Lung (tissue), 12 donors: Measurements from ENCODE around the gene CNOT2. TPM values are rescaled to one million over a fixed set of nuclear protein-coding genes. Genes with fewer than 3 reads are reported as not detected.

ENCODE experiments used
- ATAC-seq: fragments of 200-7000 bp; cut with Tn5 transposase; one replicate; pipeline ENCODE4 v1.9.1; 2020; ENCODE audit warnings: moderate number of reproducible peaks; ENCODE audit not compliant: insufficient read depth, low FRiP score
- DNase-seq, 3 donors: peaks; one replicate each; pipeline ENCODE4 v3.0.0-alpha.2; 2013 to 2017
- H3K27ac ChIP-seq, 2 donors: one replicate each; pipeline ENCODE4 v1.5.1; 2013; ENCODE audit warnings: mild to moderate bottlenecking in 2 of 2, moderate library complexity in 2 of 2, control low read depth in 1 of 2, inconsistent platforms in 1 of 2, low read depth in 1 of 2, low read length in 1 of 2
- H3K27me3 ChIP-seq, 3 donors: one replicate each; pipeline ENCODE4 v1.5.1; 2013; ENCODE audit warnings: low read length in 2 of 3; ENCODE audit not compliant: control insufficient read depth in 3 of 3, insufficient read depth in 3 of 3
- H3K36me3 ChIP-seq, 4 donors: one replicate each; pipeline ENCODE4 v1.5.1; 2013; ENCODE audit warnings: low read length in 4 of 4, mild to moderate bottlenecking in 1 of 4, moderate library complexity in 1 of 4; ENCODE audit not compliant: control insufficient read depth in 4 of 4, insufficient read depth in 4 of 4
- H3K4me1 ChIP-seq, 5 donors: one replicate each; pipeline ENCODE4 v1.5.1; 2013; ENCODE audit warnings: low read length in 5 of 5, mild to moderate bottlenecking in 2 of 5, moderate library complexity in 1 of 5; ENCODE audit not compliant: control insufficient read depth in 5 of 5, insufficient read depth in 5 of 5
- H3K4me3 ChIP-seq: one replicate; pipeline ENCODE4 v1.5.1; 2013; ENCODE audit warnings: mild to moderate bottlenecking, control low read depth, moderate library complexity
- H3K9ac ChIP-seq, 2 donors: one replicate each; pipeline ENCODE4 v1.5.1; 2013; ENCODE audit warnings: low read length in 2 of 2, control low read depth in 1 of 2; ENCODE audit not compliant: insufficient read depth in 1 of 2
- H3K9me3 ChIP-seq, 4 donors: one replicate each; pipeline ENCODE4 v1.5.1; 2013; ENCODE audit warnings: low read length in 3 of 4, mild to moderate bottlenecking in 1 of 4, moderate library complexity in 1 of 4; ENCODE audit not compliant: control insufficient read depth in 4 of 4, insufficient read depth in 3 of 4
- CTCF ChIP-seq: IDR thresholded peaks from 2 replicates; pipeline ENCODE4 v1.5.1; 2012; ENCODE audit warnings: mild to moderate bottlenecking; ENCODE audit errors: control extremely low read depth, extremely low read depth
- WGBS, 2 donors: extraction: QIAGEN DNeasy Blood & Tissue Kit; methylation state at CpG; one replicate each; pipeline ENCODE4 v1.1.7; 2013; 5-methylcytosine and 5-hydroxymethylcytosine counted together
- polyA plus RNA-seq, 2 donors: library from polyadenylated mRNA; stranded (reverse); fragments of 200-250 nt; gene quantifications; one replicate each; pipeline ENCODE4 v1.2.1, GENCODE V29; 2013
- total RNA-seq, 2 donors: library from RNA; depleted of rRNA in 1 of 2; stranded (reverse); fragments of >200 nt in 1 of 2; gene quantifications; one replicate each; pipeline ENCODE4 v1.2.1, GENCODE V29; 2014 to 2021
- donor health status: control.
- donor health status: control.
- donor health status: Bipolar disorder and iron deficiency.
- donor health status: healthy.
- donor health status: DM: yes; HTN: yes; CAD: no.

Gene CNOT2
- total and polyA plus RNA-seq, 4 donors, result 21.9 to 243 (median 40.3) TPM

GRCh38 chr12:70240673-70241072, 2.6 kb upstream of the CNOT2 start:
- Histone ChIP-seq H3K27me3 (no peaks in the 10 kb centered on the region), H3K27ac (no peak overlapping the region), H3K9me3 (no peaks in the 10 kb centered on the region), H3K9ac (no peak overlapping the region), H3K4me1 (peaks cover 0 to 27% (median 5%) of the 10 kb centered on the region in 5 donors), H3K4me3 (no peak overlapping the region), H3K36me3 (peaks cover 4 to 17% (median 9%) of the 10 kb centered on the region in 4 donors)
- ATAC-seq (no peak), DNase-seq (no peak)
- TF ChIP-seq CTCF, result no peak
- WGBS, 2 donors, result 70% methylated on average over 1 of the region's 1 CpG

- DNase-seq (no peak), ATAC-seq (no peak)
- H3K9me3 ChIP-seq, result no peaks in the 10 kb centered on the region
- H3K36me3 ChIP-seq, result peaks cover 4 to 17% (median 10%) of the 10 kb centered on the region in 4 donors
- WGBS, 2 donors, result 22 to 43% methylated on average over 2 of the region's 2 CpGs
- no peak for TF ChIP-seq CTCF
- no peak overlapping the region for H3K4me3 ChIP-seq
- no peaks in the 10 kb centered on the region for H3K27me3 ChIP-seq
- peak overlapping the region in 1 of 2 donors; percentile 96 for H3K9ac ChIP-seq
- H3K4me1 ChIP-seq, result peaks cover 0 to 36% (median 7%) of the 10 kb centered on the region in 5 donors
- H3K27ac ChIP-seq, result no peak overlapping the region
Measured at GRCh38 chr12:70241845-70242244, 1.4 kb upstream of the CNOT2 start.

- H3K4me1 ChIP-seq, result peaks cover 0 to 37% (median 7%) of the 10 kb centered on the region in 5 donors
- H3K9ac ChIP-seq, result peak overlapping the region; percentile 90 to 98
- H3K36me3 ChIP-seq, result peaks cover 0 to 21% (median 10%) of the 10 kb centered on the region in 4 donors
- 0 to 1% methylated on average over 60 to 70 of the region's 70 CpGs for WGBS, 2 donors
- TF ChIP-seq CTCF, result no peak
- H3K27me3 ChIP-seq, result no peaks in the 10 kb centered on the region
- peak; percentile 82 for ATAC-seq
- no peaks in the 10 kb centered on the region for H3K9me3 ChIP-seq
- peak overlapping the region; percentile 97 to 99 for H3K27ac ChIP-seq
- peak overlapping the region; percentile 87 for H3K4me3 ChIP-seq
- DNase-seq, result peak; percentile 86 to 87 (median 87)
Measured at GRCh38 chr12:70243510-70244371, 508 bp downstream of the CNOT2 start.
